Liver (tissue), 9 donors: ENCODE measurements around the gene PRKAR1B. TPM values are rescaled to one million over a fixed set of nuclear protein-coding genes. Genes with fewer than 3 reads are reported as not detected.

Experiments used
- DNase-seq: peaks from one replicate; pipeline ENCODE4 v3.0.0-alpha.2; 2017; ENCODE audit warnings: low spot score
- H3K27ac ChIP-seq, 2 donors: one replicate each; pipeline ENCODE4 v1.7.0; 2013; ENCODE audit warnings: inconsistent platforms in 2 of 2, low read length in 2 of 2, control low read depth in 1 of 2, low read depth in 1 of 2, mild to moderate bottlenecking in 1 of 2
- H3K27me3 ChIP-seq, 4 donors: one replicate each; pipeline versions ENCODE4 v1.6.1 to v1.7.0; 2013; ENCODE audit warnings: low read length in 3 of 4, inconsistent platforms in 1 of 4, mild to moderate bottlenecking in 1 of 4, moderate library complexity in 1 of 4; ENCODE audit not compliant: control insufficient read depth in 4 of 4, insufficient read depth in 4 of 4
- H3K36me3 ChIP-seq, 4 donors: one replicate each; pipeline versions ENCODE4 v1.6.1 to v1.7.0; 2013; ENCODE audit warnings: low read length in 3 of 4, mild to moderate bottlenecking in 3 of 4, low read depth in 1 of 4, moderate library complexity in 1 of 4; ENCODE audit not compliant: control insufficient read depth in 4 of 4, insufficient read depth in 3 of 4
- H3K4me1 ChIP-seq, 4 donors: one replicate each; pipeline versions ENCODE4 v1.6.1 to v1.7.0; 2013; ENCODE audit warnings: low read length in 3 of 4, mild to moderate bottlenecking in 3 of 4, moderate library complexity in 1 of 4; ENCODE audit not compliant: control insufficient read depth in 4 of 4, insufficient read depth in 4 of 4
- H3K4me3 ChIP-seq, 3 donors: one replicate each; pipeline versions ENCODE4 v1.6.1 to v1.7.0; 2013; ENCODE audit warnings: low read length in 3 of 3, control low read depth in 1 of 3, low read depth in 1 of 3, mild to moderate bottlenecking in 1 of 3
- H3K9ac ChIP-seq, 2 donors: one replicate each; pipeline ENCODE4 v1.7.0; 2013; ENCODE audit warnings: low read length in 2 of 2, mild to moderate bottlenecking in 2 of 2, moderate library complexity in 2 of 2, control low read depth in 1 of 2, low read depth in 1 of 2
- H3K9me3 ChIP-seq, 4 donors: one replicate each; pipeline versions ENCODE4 v1.6.1 to v1.7.0; 2013; ENCODE audit warnings: low read length in 3 of 4; ENCODE audit not compliant: control insufficient read depth in 4 of 4
- EGR1 ChIP-seq, 2 donors: IDR thresholded peaks; 2 replicates each; pipeline ENCODE4 v1.6.1; 2016 to 2018; ENCODE audit warnings: antibody characterized with exemption in 2 of 2, low read depth in 2 of 2
- FOXA1 ChIP-seq: IDR thresholded peaks from 2 replicates; pipeline ENCODE4 v1.6.1; 2016; ENCODE audit warnings: antibody characterized with exemption
- FOXA2 ChIP-seq: IDR thresholded peaks from 2 replicates; pipeline ENCODE4 v1.6.1; 2016; ENCODE audit warnings: antibody characterized with exemption
- GABPA ChIP-seq, 2 donors: IDR thresholded peaks in 1 of 2; conservative IDR thresholded peaks in 1 of 2; 2 replicates each; pipeline ENCODE4 v1.6.1; 2016; ENCODE audit warnings: antibody characterized with exemption in 2 of 2, mild to moderate bottlenecking in 1 of 2, moderate library complexity in 1 of 2
- HNF4A ChIP-seq, 2 donors: conservative IDR thresholded peaks; 2 replicates each; pipeline ENCODE4 v1.6.1; 2016; ENCODE audit warnings: antibody characterized with exemption in 2 of 2, mild to moderate bottlenecking in 2 of 2
- HNF4G ChIP-seq: IDR thresholded peaks from 2 replicates; pipeline ENCODE4 v1.6.1; 2016; ENCODE audit warnings: antibody characterized with exemption
- JUND ChIP-seq, 2 donors: IDR thresholded peaks; 2 replicates each; pipeline ENCODE4 v1.6.1; 2016; ENCODE audit warnings: antibody characterized with exemption in 2 of 2
- NR2F2 ChIP-seq: IDR thresholded peaks from 2 replicates; pipeline ENCODE4 v1.6.1; 2016; ENCODE audit warnings: antibody characterized with exemption
- RAD21 ChIP-seq, 2 donors: IDR thresholded peaks; 2 replicates each; pipeline ENCODE4 v1.6.1; 2016; ENCODE audit warnings: antibody characterized with exemption in 2 of 2, mild to moderate bottlenecking in 2 of 2
- RXRA ChIP-seq, 2 donors: IDR thresholded peaks; 2 replicates each; pipeline ENCODE4 v1.6.1; 2017 to 2018; ENCODE audit warnings: antibody characterized with exemption in 2 of 2, mild to moderate bottlenecking in 1 of 2
- SP1 ChIP-seq: IDR thresholded peaks from 2 replicates; pipeline ENCODE4 v1.6.1; 2018; ENCODE audit warnings: antibody characterized with exemption, mild to moderate bottlenecking
- TAF1 ChIP-seq: conservative IDR thresholded peaks from 2 replicates; pipeline ENCODE4 v1.6.1; 2016; ENCODE audit warnings: antibody characterized with exemption, mild to moderate bottlenecking
- YY1 ChIP-seq: IDR thresholded peaks from 2 replicates; pipeline ENCODE4 v1.6.1; 2016; ENCODE audit warnings: antibody characterized with exemption, mild to moderate bottlenecking
- WGBS: extraction: QIAGEN DNeasy Blood & Tissue Kit; methylation state at CpG from one replicate; pipeline ENCODE4 v1.1.7; 2013; 5-methylcytosine and 5-hydroxymethylcytosine counted together
- polyA plus RNA-seq, 2 donors: library from polyadenylated mRNA; stranded (reverse) in 1 of 2; unstranded in 1 of 2; fragments of 200-250 nt in 1 of 2; fragments of >200 nt in 1 of 2; fragmentation: Nextera tagmentation in 1 of 2; extraction: Ambion mirVana in 1 of 2; gene quantifications; one replicate each; pipeline versions ENCODE4 v1.2.1 to v1.2.3, GENCODE V29; 2013 to 2015
- total RNA-seq, 2 donors: library from RNA; depleted of rRNA; stranded (reverse); fragments of >200 nt; gene quantifications; one replicate each; pipeline ENCODE4 v1.2.3, GENCODE V29; 2014
- TF ChIP-seq, protein P1 (sequence below): IDR thresholded peaks from 2 replicates; pipeline ENCODE4 v1.6.1; 2016; ENCODE audit warnings: antibody characterized with exemption, mild to moderate bottlenecking
- TF ChIP-seq, protein P2 (sequence below): fragments of 150-350 bp; IDR thresholded peaks from 2 replicates; pipeline ENCODE4 v1.5.1; 2017; ENCODE audit warnings: improper control_type of control experiment, low read depth, low read length; ENCODE audit not compliant: missing input control
- TF ChIP-seq, protein P3 (sequence below): IDR thresholded peaks from 2 replicates; pipeline ENCODE4 v1.6.1; 2016; ENCODE audit warnings: antibody characterized with exemption
- TF ChIP-seq, protein P4 (sequence below): IDR thresholded peaks from 2 replicates; pipeline ENCODE4 v1.6.1; 2016; ENCODE audit warnings: antibody characterized with exemption
- TF ChIP-seq, protein P5 (sequence below): IDR thresholded peaks from 2 replicates; pipeline ENCODE4 v1.6.1; 2016; ENCODE audit warnings: antibody characterized with exemption
- donor health status: healthy.
- donor health status: healthy.
- donor health status: healthy.
- donor health status: healthy.
- donor health status: healthy.

The PRKAR1B gene
- total and polyA plus RNA-seq, 4 donors = 11.1 to 14.4 (median 12.4) TPM

DNA sequence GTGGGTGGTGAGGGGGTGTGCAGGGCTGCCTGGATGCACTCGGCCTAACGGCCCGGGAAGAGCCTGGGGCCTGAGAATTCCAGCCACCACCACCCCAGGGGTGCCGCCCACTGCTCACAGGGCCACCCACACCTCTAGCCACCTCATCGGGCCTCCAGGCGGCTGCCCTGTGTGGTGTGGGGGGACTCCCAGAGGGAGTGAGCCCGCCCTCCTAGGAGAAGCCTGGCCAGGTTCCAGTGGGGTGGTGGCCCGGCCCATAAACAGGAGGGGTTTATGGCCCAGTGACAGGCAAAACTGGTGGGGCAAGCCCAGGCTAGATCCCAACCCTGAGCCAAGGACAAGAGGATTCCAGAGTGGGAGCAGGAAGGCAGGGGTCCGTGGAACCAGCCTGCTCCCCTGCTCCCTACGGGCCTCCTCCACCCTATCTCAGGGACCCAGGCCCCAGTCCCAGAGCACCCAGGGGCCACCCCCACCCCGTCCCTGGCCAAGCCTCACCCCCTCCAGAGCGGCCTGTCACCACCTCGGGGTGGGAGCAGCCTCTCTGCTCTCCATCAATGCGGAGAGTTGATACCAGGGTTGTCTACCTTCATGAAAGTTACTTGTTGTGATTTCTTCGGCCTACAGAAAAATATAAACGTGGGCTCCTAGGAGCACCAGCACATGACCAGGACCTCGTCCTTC, 187.2 kb downstream of the PRKAR1B start:
- no peak for TF ChIP-seq TAF1
- TF ChIP-seq, protein P1, sequence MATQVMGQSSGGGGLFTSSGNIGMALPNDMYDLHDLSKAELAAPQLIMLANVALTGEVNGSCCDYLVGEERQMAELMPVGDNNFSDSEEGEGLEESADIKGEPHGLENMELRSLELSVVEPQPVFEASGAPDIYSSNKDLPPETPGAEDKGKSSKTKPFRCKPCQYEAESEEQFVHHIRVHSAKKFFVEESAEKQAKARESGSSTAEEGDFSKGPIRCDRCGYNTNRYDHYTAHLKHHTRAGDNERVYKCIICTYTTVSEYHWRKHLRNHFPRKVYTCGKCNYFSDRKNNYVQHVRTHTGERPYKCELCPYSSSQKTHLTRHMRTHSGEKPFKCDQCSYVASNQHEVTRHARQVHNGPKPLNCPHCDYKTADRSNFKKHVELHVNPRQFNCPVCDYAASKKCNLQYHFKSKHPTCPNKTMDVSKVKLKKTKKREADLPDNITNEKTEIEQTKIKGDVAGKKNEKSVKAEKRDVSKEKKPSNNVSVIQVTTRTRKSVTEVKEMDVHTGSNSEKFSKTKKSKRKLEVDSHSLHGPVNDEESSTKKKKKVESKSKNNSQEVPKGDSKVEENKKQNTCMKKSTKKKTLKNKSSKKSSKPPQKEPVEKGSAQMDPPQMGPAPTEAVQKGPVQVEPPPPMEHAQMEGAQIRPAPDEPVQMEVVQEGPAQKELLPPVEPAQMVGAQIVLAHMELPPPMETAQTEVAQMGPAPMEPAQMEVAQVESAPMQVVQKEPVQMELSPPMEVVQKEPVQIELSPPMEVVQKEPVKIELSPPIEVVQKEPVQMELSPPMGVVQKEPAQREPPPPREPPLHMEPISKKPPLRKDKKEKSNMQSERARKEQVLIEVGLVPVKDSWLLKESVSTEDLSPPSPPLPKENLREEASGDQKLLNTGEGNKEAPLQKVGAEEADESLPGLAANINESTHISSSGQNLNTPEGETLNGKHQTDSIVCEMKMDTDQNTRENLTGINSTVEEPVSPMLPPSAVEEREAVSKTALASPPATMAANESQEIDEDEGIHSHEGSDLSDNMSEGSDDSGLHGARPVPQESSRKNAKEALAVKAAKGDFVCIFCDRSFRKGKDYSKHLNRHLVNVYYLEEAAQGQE = no peak
- no peak for TF ChIP-seq HNF4G
- no peak for TF ChIP-seq FOXA2
- no peak for TF ChIP-seq RAD21 (IDR thresholded peaks at IDR 0.05)
- TF ChIP-seq, protein P2, sequence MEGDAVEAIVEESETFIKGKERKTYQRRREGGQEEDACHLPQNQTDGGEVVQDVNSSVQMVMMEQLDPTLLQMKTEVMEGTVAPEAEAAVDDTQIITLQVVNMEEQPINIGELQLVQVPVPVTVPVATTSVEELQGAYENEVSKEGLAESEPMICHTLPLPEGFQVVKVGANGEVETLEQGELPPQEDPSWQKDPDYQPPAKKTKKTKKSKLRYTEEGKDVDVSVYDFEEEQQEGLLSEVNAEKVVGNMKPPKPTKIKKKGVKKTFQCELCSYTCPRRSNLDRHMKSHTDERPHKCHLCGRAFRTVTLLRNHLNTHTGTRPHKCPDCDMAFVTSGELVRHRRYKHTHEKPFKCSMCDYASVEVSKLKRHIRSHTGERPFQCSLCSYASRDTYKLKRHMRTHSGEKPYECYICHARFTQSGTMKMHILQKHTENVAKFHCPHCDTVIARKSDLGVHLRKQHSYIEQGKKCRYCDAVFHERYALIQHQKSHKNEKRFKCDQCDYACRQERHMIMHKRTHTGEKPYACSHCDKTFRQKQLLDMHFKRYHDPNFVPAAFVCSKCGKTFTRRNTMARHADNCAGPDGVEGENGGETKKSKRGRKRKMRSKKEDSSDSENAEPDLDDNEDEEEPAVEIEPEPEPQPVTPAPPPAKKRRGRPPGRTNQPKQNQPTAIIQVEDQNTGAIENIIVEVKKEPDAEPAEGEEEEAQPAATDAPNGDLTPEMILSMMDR = no peak
- no peak for TF ChIP-seq HNF4A (conservative IDR thresholded peaks at IDR 0.05)
- TF ChIP-seq EGR1 (IDR thresholded peaks at IDR 0.05; ENCODE audit: low read depth in 2 of 2) = no peak
- TF ChIP-seq, protein P3, sequence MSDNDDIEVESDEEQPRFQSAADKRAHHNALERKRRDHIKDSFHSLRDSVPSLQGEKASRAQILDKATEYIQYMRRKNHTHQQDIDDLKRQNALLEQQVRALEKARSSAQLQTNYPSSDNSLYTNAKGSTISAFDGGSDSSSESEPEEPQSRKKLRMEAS = no peak
- TF ChIP-seq, protein P4, sequence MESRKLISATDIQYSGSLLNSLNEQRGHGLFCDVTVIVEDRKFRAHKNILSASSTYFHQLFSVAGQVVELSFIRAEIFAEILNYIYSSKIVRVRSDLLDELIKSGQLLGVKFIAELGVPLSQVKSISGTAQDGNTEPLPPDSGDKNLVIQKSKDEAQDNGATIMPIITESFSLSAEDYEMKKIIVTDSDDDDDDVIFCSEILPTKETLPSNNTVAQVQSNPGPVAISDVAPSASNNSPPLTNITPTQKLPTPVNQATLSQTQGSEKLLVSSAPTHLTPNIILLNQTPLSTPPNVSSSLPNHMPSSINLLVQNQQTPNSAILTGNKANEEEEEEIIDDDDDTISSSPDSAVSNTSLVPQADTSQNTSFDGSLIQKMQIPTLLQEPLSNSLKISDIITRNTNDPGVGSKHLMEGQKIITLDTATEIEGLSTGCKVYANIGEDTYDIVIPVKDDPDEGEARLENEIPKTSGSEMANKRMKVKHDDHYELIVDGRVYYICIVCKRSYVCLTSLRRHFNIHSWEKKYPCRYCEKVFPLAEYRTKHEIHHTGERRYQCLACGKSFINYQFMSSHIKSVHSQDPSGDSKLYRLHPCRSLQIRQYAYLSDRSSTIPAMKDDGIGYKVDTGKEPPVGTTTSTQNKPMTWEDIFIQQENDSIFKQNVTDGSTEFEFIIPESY = no peak
- TF ChIP-seq GABPA (IDR thresholded peaks at IDR 0.05 in 1 of 2, conservative IDR thresholded peaks at IDR 0.05 in 1 of 2) = no peak
- no peak for TF ChIP-seq JUND (IDR thresholded peaks at IDR 0.05)
- no peak for TF ChIP-seq YY1
- TF ChIP-seq RXRA (IDR thresholded peaks at IDR 0.05) = no peak
- TF ChIP-seq, protein P5, sequence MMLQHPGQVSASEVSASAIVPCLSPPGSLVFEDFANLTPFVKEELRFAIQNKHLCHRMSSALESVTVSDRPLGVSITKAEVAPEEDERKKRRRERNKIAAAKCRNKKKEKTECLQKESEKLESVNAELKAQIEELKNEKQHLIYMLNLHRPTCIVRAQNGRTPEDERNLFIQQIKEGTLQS = no peak
- no peak for TF ChIP-seq FOXA1
- TF ChIP-seq NR2F2 = no peak
- no peak for TF ChIP-seq SP1
- Histone ChIP-seq H3K9me3 (peaks cover 0 to 2% (median 1%) of the 10 kb centered on the region in 4 donors), H3K9ac (no peak overlapping the region), H3K4me1 (no peaks in the 10 kb centered on the region), H3K27me3 (no peaks in the 10 kb centered on the region), H3K36me3 (no peaks in the 10 kb centered on the region), H3K27ac (no peak overlapping the region), H3K4me3 (no peak overlapping the region)
- no peak for DNase-seq
- WGBS = 77% methylated on average over 17 of the region's 17 CpGs
